HG02571 (cell line): ENCODE results near the gene MAP7D1.
"Not testable (repeated sequence)": the region's sequence is repeated elsewhere in the genome, so short reads cannot be mapped to it uniquely, and the experiment has no call there.

Experiments used
- ATAC-seq: cut with Tn5 transposase; IDR thresholded peaks from one replicate; pipeline ENCODE4 v1.9.1; 2021; ENCODE audit warnings: mild to moderate bottlenecking, moderate library complexity; ENCODE audit not compliant: unreplicated experiment

The MAP7D1 gene

GRCh38 chr1:36151134-36151844, 4.7 kb upstream of the MAP7D1 start:
- no peak for ATAC-seq

DNA sequence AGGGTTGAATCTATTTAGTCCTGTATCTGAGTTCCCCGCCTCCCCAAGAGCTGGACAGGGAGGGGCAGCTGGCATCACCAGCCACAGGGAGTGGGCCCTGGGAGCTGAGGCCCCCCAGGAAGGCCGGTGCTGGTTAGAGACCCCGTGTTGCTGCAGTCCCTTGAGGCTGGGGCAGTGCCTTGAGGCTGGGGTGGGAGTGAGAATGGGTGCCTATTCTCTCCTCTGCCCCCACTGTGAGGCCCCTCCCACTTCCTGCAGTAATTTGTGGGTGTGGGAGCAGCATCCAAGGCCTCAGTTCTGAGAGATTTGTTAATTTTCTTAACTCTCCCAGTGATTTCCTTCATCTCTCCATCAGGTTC, 4.1 kb upstream of the MAP7D1 start:
- ATAC-seq = no peak

- ATAC-seq = no peak
Measured at GRCh38 chr1:36153476-36153875, 2.5 kb upstream of the MAP7D1 start.

GRCh38 chr1:36154335-36154734, 1.6 kb upstream of the MAP7D1 start:
- ATAC-seq = no peak

GRCh38 chr1:36154765-36155407, 1.1 kb upstream of the MAP7D1 start:
- no peak for ATAC-seq

DNA sequence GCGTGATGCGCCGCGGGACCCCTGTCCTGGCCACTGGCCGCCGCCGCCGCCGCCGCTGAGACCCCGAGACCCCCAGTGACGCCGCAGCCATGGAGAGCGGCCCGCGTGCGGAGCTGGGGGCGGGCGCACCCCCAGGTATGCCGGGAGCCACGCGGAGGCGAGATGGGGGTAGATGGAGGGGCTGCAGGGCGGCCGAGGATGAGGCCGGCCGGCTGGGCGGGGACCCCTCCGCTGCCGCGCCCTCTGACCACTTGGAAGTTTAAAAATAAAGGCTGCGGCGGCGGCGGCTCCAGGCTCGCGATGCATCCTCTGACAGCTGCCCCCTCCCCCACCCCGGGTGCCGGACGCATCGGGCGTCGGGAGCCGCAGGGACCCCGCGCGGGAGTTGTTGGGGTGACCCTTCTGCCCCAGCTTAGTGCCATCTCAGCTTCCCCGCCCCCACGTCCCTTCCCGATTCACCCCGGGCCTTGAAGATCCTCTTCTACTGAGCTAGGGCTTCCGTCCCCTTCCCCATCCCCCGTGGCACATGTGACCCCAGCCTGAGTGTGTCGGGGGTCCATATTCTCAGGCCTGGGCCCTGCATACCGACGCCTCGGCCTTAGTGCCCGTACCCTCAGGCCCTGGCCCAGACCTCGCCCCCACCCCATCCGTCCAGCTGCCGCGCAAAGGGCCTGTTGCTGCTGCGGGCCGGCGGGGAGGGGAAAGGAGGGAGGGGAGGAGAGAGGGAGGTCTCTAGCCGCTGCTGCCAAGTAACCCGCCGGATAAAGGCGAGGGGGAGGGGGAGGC, 562 bp downstream of the MAP7D1 start:
- ATAC-seq = no peak

DNA sequence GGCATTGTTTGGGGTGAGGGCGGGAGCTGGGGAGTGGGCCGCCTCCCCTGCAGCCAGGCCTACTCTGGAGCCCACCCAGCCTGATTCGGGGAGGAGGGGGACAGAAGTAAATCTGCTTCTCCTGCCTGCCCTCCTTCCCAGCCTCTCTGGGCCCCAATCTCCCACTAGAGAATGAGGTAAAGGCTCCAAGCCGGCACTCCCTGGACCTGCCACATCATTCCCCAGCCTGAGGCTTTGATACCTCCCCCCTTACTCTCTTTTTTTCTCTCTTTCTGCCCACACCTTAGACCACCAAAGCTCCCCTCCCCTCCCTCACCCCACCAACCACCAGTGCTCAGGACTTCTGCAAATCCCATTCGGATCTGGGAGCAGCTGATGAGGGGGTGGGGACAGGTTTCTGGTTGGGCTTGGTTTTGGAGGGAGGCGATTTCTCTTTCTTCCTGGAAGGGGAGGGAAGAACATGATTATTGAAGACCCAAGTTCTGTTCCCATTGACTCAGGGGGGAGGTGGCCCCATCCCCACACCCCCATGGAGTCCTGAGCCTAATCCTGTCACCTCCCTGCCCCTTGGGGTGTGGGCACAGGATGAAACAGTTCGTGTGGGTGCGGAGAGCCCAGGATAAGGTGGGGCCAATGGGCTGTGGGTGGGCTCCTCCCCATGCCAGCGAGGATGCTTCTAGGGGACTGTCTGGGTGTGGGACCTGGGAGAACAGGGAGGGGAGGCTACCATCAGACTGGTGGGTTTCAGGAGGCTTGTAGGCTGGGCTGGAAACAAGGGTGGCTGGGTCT, 1.3 kb downstream of the MAP7D1 start:
- no peak for ATAC-seq

GRCh38 chr1:36157973-36158826, 2.2 kb downstream of the MAP7D1 start:
- ATAC-seq = no peak

GRCh38 chr1:36158827-36159252, 2.9 kb downstream of the MAP7D1 start:
- ATAC-seq = not testable (repeated sequence)

GRCh38 chr1:36159614-36160387, 3.8 kb downstream of the MAP7D1 start:
- no peak for ATAC-seq

GRCh38 chr1:36160388-36160948, 4.5 kb downstream of the MAP7D1 start:
- no peak for ATAC-seq

DNA sequence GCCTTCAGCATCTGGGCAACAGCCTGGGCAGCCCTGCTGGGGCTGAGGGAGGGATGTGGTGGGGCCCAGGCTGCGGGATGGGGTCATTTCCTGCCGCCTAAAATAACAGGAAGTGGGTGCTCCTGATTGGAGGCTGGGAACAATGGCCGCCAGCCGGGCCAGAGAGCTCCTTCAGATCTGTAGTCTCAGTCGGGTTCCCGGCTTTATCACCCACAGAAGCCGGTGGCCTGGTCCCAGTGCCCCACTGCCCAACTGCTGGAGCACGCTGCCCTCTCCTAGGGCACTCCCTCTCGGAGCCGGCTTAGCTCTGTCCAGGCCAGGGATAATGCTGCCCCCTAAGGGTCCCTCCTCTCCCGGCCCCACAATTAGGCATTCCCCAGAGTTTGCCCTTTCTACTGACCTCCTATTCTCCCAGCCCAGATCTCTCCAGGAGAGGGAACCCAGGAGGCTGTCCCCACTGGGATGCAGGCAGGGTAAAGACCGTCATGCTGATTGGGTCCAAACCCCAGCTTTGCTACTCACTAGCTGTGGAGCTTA, 5.1 kb downstream of the MAP7D1 start:
- no peak for ATAC-seq

DNA sequence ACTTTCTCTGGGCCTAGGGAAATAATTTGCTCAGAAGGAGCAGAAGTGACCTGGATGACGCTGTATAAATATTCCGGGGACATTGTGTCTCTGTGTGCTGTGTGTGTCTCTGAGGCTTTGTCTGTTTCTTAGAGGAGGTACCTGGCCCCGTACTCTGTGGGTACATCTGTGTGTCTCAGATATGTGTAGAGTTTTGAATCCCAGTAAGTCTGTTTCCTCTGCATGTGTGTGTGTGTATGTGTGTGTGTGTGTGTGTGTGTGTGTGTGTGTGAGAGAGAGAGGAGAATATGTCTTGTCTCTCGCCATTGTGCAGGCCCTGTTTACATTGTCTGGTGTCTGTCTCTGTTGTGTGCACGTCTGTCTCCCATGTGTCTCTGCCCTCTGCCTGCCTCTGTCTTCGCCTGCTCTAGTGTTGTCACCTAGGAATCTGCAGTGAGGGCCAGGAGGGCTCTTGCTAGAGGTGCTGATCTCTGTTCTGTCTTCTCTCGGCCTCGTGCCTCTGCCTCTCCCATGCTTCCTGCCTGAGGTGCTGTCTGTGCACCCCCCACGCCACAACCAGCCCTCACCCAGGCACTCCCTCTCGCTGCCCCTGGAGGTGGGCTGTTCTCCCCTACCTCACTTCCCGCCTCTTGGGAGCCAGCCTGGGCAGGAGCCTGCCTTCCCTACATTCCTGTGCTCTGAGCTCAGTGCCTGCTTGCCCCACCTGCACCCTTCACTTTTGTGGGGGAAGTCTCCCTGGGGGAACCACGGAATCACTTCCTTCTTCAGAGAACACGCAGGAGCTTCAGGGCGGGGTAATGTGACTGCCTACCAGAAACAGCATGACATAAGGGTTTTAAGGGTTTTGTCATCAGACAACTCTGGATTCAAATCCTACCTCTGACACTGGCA, 5.9 kb downstream of the MAP7D1 start:
- no peak for ATAC-seq

DNA sequence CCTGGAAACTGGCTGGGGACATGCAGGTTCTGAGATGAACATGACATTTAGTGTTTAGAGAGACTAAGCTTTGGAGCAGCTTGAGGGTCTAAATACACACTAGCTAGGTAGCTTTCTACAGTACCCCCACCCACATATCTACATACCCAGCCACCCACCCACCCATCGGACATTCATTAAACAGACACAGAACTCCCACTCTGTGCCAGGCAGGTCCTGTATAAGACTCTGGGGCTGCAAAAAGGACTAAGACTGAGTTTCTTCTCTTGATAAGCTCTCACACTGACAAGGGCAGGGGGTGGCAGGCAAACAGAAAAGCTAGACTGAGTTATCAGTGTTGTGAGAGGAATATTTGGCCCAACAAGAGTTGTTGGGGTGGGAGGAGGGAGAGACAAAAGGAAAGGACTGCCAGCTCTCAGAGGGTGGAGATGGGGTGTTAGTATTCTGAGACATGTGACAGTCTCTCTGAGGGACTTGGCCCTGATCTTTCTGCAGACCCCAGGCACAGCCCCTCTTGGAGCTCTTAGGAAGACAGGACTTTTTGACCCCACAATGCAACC, 6.8 kb downstream of the MAP7D1 start:
- no peak for ATAC-seq

GRCh38 chr1:36163426-36163825, 7.5 kb downstream of the MAP7D1 start:
- no peak for ATAC-seq

DNA sequence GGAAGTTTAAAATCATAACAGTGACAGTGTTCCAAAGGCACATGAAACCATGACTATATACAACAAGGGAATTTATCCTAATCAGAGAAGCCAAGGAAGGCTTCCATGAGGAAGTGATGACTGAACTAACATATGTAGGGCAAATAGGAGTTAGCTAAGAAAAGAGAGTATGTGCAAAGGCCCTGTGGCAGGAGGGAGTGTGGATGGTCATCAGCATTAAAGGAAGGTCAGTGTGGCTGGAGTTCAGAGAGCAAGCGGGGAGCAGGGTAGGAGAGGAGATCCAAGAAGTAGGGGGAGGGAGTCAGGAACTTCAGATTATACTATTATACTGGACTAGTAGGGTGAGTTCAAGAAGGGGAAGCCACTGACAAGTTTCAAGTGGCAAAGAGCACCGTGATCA, 8.4 kb downstream of the MAP7D1 start:
- no peak for ATAC-seq

- ATAC-seq = no peak
Measured at GRCh38 chr1:36165145-36165544, 9.2 kb downstream of the MAP7D1 start.

GRCh38 chr1:36166136-36166535, 10.2 kb downstream of the MAP7D1 start:
- ATAC-seq = no peak
